Measurements from ENCODE around the gene OLA1. TPM values are rescaled to one million over a fixed set of nuclear protein-coding genes. Genes with fewer than 3 reads are reported as not detected.

The OLA1 gene
- total RNA-seq, 1 donor from 2014 or later = 69.2 TPM

DNA sequence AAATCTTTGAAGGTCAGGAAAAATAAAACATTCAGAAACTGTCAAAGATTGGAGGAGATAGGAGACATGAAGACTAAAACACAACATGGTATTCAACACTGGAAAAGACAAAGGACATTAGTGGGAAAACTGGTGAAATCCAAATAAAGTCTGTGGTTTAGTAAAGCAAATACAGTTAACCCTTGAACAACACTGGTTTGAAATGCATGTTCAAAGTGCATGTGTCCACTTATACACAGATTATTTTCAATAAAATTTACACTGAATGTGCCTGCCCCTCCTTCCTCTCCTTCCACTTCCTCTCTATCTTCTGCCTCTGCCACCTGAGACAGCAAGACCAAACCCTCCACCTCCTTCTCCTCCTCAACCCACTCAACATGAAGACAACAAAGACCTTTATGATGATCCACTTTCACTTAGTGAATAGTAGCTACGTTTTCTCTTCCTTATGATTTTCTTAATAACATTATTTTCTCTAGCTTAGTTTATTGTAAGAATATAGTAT, 14.5 kb downstream of the OLA1 start:
- ATAC-seq (no peak), DNase-seq (no peak)
- intact Hi-C loops (cut with micrococcal nuclease) = no loop called here

DNA sequence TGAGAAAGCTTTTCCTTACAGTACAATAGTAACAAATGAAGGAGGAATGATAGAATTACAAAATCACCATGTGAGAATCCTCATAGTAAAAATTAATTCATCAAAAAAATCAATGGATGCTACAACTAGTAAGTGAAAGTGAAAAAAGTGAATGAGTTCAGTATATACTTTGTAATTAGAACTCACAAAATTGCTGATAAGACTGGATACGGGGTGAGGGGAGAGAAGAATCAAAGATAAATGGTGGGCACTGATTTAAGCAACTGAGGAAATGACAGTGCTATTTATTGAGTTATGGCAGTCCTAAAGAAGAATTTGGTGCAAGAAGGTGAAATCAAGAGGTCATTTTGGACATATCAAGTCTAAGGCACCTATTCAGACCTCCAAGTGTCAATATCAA, 20.6 kb downstream of the OLA1 start:
- DNase-seq = no peak
- intact Hi-C loops (cut with micrococcal nuclease) = no loop called here
- no peak for ATAC-seq

DNA sequence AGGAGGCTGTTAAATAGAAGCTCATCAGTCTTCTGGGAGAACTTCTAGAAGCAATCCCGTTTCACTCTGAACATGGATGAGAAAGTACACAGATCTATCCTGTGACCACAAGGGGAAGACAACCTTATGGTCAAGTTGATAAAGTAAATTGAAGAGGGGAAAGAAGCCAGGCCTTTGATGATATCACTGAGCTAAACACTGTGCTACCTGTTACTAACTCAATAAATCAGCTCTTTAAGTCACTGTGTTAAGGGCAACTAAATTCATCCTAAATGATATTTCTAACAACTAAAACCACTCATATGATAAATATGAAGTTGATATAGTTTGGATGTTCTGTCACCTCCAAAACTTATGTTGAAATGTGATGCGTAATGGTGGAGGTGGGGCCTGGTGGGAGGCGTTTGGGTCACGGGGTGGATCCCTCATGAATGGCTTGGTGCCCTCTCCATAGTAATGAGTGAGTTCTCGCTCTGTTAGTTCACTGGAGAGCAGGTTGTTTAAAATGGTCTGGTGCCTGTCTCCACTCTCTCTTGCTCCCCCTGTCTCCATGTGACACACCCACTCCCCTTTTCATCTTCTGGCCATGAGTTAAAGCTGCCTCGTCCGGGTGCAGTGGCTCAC, 23.6 kb downstream of the OLA1 start:
- intact Hi-C loops (cut with micrococcal nuclease) = no loop called here
- ATAC-seq (no peak), DNase-seq (no peak)

DNA sequence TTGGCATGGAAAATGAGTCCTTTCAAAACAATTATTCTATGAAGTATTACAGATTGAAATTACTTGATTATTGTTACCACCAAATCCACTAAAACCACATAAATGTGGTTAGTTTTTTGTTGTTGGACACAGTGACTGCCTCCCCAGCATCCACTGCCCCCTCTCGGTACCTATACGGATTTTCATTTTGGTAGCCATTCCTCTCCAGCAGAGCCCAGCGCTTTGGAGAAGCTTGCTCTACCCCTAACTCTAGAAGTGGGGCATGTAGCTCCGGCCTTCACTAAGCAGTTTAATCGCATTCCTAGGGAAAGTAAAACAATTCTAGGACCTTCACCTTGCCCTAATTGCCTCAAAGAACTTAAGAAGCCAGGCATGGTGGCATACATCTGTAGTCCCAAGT, 24.2 kb downstream of the OLA1 start:
- no peak for DNase-seq
- intact Hi-C loops (cut with micrococcal nuclease) = no loop called here
- no peak for ATAC-seq

DNA sequence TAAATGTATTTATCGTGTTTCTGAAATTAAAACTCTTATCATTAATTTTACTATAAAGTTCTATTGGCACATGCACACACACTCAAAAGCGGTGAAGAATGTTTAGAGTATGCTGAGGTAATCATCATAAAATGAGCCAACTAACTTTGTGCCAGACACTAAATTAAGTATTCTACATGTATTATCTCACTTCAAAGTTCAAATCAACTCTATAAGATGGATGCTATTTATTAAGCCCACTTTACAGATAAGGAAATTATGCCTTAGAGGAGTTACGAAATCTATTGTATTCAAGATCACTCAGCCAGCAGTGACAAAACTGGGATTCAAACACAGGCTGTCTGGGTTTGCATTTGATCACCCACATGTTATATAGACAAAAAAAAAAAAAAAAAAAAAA, 24.9 kb downstream of the OLA1 start:
- ATAC-seq (no peak), DNase-seq (no peak)
- intact Hi-C loops (cut with micrococcal nuclease) = no loop called here

DNA sequence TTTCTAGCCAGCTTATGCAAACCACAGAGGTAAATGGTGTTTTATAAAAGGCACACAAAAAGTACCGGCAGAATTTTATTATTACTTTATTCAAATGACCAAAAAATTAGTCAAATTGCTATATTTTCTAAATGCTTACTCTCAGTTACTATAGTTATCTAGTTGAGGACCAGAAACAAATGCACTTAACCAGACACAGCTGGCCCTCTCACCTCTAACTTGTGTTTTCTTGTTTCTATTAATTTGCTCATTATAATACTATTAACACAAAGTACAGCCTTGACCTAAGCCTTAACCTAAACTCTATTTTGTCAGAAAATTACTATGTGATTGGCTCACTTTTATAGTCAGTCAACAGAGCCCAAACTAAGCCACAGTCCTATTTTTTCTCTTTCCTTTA, 26.2 kb downstream of the OLA1 start:
- ATAC-seq (no peak), DNase-seq (no peak)
- intact Hi-C loops (cut with micrococcal nuclease) = no loop called here

DNA sequence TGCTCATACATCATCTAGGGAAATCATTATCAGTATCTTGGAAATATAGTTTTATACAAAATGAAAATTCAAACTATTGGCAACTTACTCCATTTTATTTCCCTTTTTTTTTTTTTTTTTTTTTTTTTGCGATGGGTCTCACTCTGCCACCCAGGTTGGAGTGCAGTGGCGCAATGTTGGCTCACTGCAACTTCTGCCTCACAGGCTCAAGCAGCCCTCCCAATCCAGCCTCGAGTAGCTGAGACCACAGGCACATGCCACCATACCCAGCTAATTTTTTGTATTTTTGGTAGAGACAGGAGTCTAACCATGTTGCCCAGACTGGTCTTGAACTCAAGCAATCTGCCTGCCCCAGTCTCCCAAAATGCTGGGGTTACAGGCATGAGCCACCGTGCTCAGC, 29.0 kb downstream of the OLA1 start:
- intact Hi-C loops (cut with micrococcal nuclease) = no loop called here
- ATAC-seq (no peak), DNase-seq (no peak)

DNA sequence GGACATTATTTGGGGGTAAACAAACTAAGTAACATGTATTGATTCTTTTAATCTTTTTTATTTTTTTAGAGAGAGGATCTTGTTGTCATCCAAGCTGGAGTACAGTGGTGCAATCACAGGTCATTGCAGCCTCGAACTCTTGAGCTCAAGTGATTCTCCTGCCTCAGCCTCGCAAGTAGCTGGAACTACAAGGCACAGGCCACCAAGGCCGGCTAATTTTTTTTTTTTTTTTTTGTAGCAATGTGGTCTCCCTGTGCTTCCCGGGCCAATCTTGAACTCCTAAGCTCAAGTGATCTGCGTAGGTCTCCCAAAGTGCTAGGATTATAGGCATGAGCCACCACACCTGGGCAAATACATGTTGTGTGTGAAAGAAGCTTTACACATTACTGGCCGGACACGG, 29.6 kb downstream of the OLA1 start:
- intact Hi-C loops (cut with micrococcal nuclease) = no loop called here
- no peak for DNase-seq

DNA sequence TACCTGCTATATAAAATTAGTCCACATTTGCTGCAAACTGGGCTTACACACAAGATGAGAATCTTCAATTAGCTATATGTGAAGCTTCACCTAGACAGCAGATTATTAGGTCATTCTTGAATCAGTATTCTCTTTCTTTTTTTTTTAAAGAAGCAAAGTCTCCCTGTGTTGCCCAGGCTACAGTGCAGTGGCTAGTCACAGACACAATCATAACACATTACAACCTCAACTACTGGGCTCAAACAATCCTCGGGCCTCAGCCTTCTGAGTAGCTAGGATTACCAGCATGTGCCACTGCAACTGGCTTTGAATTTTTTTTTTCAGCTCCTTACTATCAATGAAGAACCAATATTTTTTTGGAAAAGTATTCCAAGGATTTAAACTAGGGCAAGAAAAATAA, 30.5 kb downstream of the OLA1 start:
- DNase-seq (no peak), ATAC-seq (no peak)
- intact Hi-C loops (cut with micrococcal nuclease) = no loop called here

More for the DNA sequence above, 29.6 kb downstream of the OLA1 start:
- no peak for ATAC-seq

DNA sequence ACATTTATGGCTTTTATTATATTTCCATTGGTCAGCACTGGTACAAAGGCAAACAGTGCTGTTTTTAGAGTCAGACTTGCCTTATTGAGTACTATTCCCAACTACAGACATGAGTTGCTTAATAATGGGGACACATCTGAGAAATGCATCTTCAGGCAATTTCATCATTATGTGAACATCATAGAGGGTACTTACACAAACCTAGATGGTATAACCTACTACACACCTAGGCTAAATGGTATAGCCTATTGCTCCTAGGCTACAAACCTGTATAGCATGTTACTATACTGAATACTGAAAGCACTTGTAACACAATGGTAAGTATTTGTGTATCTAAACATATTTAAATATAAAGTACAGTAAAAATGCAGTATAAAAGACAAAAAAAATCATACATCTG, 36.4 kb downstream of the OLA1 start:
- ATAC-seq = no peak
- intact Hi-C loops (cut with micrococcal nuclease) = no loop called here

DNA sequence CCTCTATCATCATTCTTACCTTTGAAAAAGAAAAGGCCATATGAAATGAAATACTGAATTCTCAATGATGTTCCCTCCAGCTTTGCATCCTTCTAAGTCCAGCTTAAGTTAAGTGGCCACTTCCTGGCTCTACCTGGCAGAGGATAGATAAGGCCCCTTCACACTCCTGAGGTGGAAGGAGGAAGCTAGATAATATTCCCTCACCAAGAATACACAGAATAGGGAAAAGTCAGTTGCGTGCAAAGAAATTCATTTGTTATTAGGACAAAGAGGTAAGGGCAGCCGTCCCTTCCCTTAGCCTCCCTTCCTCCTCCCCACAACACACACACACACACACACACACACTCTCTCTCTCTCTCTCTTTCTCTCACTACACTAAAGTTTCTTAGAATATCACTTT, 37.5 kb downstream of the OLA1 start:
- intact Hi-C loops (cut with micrococcal nuclease) = no loop called here
- no peak for DNase-seq
- ATAC-seq = no peak

More for the DNA sequence above, 36.4 kb downstream of the OLA1 start:
- no peak for DNase-seq

DNA sequence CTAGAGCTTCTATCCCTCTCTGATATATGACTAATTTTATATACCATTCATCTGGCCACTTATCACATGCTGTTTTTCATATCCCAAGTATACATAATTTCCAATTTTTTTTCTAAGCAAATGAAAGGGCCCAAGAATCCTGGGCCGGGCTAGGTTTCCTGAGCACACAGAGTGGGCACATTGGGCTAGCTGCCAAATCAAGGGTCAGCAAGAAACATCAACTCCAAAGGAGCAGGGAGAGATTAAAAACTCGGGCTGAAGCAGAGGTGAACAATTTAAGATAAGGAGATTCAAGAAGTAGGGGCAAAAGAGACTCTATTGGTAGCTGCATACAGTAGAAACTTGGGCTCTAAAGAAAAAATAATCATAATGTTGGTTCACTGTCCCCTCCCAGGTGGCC, 39.0 kb downstream of the OLA1 start:
- DNase-seq (no peak), ATAC-seq (no peak)
- intact Hi-C loops (cut with micrococcal nuclease) = no loop called here

DNA sequence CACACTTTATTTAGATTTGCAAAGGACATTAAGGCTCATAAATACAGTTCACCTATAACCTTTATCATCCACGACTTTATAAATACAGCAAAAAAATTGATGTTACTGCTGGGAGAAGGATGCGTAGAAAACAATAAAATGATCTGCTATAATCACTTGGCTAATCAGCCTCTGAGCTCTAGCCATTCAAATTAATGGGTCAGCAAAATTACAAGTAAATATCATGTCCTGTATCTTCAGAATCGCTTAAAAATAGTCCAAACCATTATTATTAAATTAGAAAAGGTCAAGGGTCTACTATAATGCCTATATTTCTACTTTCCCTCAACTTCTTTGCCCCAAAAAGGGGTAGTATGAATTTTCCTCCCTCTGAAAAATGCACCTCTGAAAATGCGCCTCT, 40.3 kb downstream of the OLA1 start:
- DNase-seq = no peak
- intact Hi-C loops (cut with micrococcal nuclease) = no loop called here
- no peak for ATAC-seq

DNA sequence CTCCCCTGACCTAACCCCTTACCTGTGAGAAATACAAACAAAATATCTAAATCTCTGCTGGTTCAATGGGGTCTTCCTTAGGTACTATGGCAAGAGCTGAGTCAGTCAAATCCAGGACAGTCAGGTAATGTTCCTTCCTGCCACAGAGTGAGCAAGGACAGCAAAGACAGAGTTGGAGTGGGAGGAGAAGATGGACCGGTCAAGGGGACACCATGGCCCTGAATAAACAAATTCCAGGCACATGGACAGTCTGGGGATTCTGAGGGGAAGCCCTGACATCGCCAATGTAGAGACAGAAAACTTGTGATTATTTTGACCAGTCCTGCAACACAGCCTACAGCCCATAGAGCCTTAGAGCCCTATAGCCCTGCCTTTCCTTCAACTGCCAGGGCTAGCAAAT, 42.8 kb downstream of the OLA1 start:
- ATAC-seq (no peak), DNase-seq (no peak)
- intact Hi-C loops (cut with micrococcal nuclease) = no loop called here

DNA sequence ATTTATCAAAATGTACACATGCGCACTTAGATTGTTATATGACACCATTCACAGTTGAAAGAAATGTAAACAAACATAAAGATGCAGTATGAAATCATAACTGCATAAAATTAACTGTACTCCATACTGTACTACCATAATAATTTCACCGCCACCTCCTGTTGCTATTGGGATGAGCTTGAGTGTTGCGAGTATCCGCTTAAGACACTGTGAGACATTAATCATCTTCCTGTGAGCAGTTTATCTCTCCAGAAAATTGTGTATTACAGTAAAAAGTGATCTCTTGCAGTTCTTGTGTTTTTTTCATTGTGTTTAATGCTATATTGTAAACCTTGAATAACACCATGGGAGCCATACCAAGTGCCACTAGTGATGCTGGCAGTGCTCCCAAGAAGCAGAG, 46.1 kb downstream of the OLA1 start:
- ATAC-seq (no peak), DNase-seq (no peak)
- intact Hi-C loops (cut with micrococcal nuclease) = no loop called here

DNA sequence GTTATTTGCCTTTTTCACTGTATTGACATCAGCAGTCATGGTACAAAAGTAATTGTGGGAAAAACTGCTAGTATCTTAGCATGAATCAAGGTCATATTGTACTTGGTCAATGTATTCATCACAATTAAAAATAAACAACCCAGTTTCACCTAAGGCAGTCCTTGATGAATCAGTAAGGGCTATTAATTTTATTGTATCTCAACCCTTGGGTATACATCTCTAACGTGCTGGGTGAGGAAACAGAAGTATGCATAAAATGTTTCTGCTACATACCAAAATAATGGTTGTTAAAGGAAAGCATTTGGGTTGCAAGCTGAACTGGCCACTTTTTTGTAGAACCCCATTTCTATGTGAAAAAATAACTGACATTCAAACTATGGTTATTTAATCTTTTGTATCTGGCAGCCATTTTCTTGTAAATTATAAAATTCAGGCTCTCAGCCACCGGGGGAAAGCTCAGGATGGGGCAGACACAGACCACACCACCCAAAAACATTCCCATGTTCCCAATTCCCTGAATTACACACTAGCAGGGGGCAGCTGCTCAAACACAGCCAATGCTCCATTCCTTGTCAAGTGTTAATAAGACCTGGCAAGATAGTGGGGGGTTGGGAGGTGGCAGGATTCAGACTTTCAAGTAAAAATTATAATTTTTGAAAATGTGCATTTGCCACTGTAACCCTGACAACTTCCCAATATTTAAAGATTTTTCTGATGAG, 49.3 kb downstream of the OLA1 start:
- no peak for ATAC-seq
- intact Hi-C loops (cut with micrococcal nuclease) = no loop called here
- DNase-seq = no peak

DNA sequence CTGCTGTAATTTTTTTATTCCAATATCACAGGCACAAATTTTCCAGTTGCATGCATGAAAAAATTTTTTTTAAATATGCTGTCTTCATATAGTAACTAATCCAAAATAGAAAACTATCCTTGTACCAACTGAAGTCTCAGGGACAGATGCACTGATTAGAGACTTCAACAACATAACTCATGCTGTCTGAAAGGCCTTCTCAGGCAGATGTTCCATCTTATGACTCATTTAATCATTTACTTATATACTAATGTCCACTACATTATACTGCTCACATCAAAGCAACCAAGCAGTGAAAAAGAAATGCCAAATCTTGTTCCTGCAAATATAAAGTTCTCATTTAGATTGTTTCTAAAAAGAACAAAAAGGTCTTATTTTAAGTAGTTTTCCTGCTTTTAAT, 53.1 kb downstream of the OLA1 start:
- ATAC-seq (no peak), DNase-seq (no peak)
- intact Hi-C loops (cut with micrococcal nuclease) = no loop called here

DNA sequence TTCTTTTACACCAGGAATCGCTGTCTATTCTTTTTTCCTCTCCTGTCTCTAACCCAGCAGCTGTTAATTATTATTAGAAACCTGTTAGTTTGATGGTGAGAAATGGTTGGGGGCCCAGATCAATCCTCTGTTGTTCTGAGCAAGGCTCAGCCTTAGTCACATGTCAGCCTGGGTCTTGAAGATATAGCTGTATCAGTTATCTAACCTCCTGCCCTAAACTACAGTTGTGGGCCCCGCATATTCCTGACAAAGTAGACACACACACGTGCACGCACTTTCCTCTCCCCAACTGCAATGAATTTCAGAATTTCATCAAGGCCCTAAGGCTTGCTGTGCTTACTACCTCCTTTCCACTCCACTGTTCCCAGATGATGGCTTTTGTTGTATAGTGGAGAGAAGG, 54.6 kb downstream of the OLA1 start:
- ATAC-seq (no peak), DNase-seq (no peak)
- intact Hi-C loops (cut with micrococcal nuclease) = no loop called here

DNA sequence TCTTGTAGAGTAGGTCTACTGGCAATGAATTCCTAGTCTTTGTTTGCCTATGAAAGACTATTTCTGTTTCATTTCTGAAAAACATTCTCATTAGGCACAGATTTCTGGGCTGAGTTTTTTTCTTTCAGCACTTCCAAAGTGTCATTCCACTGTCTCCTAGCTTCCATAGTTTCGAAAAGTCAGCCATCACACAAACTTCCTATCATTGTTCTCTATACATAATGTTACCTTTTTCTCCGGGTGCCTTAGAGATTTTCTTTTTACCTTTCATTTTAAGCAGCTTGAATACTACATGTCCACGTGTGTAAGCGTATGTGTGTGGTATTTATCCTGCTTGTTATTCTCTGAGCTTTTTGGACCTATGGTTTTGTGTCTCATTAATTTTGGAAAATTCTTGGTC, 55.7 kb downstream of the OLA1 start:
- intact Hi-C loops (cut with micrococcal nuclease) = no loop called here
- no peak for ATAC-seq
- no peak for DNase-seq

DNA sequence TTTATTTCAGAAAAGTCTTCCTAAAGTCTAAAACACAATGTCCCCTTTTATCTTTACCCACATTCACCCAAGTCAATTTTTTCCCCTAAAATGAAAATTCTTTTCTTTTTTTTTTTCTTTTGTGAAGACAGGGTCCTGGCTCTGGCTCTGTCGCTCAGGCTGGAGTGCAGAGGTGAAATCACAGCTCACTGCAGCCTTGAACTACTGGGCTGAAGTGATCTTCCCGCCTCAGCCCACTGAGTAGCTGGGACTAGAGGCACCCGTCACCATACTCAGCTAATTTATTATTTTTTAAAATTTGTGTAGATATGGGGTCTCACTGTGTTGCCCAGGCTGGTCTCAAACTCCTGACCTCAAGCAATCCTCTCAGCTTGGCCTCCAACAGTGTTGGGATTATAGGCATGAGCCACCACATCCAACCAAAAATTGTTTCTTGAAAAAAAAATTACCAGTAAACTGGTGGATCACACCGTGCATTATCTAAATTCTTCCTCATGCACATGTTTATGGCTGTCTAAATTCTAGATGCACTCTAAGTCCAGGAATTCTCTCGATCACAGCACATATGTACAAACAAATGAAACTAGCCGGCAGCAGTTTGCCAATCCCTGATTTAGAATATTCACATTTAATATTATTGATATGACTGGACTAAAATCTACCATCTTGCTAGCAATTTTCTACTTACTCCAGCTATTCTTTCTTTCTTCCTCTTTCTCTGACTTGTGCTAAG, 56.8 kb downstream of the OLA1 start:
- ATAC-seq (no peak), DNase-seq (no peak)
- intact Hi-C loops (cut with micrococcal nuclease) = no loop called here

DNA sequence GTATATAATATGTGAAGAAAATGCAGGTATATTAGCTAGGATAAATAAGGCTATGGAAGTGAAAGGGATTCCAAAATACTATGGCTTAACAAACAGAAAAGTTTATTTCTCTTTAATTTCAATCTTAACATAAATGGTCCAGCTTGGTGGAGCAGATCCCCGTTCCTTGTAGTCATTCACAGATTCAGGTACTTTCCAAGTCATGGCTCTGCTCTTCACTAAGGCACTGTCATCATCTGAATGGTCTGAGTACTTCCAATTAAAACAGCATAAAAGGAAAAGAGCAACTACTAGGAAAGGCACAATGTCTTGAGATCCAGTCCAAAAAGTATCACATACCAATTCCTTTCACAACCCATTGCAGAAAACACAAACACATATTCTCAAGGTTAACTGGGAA, 63.4 kb downstream of the OLA1 start:
- intact Hi-C loops (cut with micrococcal nuclease) = no loop called here
- ATAC-seq = no peak
- no peak for DNase-seq

Measured in left ventricle myocardium superior (tissue), 1 donor.